Prostate gland (tissue), 2 donors: Measurements from ENCODE around the gene RGMB.

Experiments used
- CTCF ChIP-seq, 4 experiments: fragments of 200-600 bp in 2 of 4; fragments of 450-650 bp in 2 of 4; sonication (generic) in 2 of 4; IDR thresholded peaks; 1 replicate in 3 of 4; 2 replicates in 1 of 4; pipeline ENCODE4 v1.5.1; 2016 to 2019; ENCODE audit warnings: antibody characterized with exemption in 4 of 4, mild to moderate bottlenecking in 2 of 4, moderate library complexity in 2 of 4
- POLR2A ChIP-seq: fragments of 450-650 bp; IDR thresholded peaks from one replicate; pipeline ENCODE4 v1.6.1; 2016; ENCODE audit warnings: antibody characterized with exemption, mild to moderate bottlenecking
- POLR2AphosphoS5 ChIP-seq: sonication (generic); formaldehyde crosslinking; IDR thresholded peaks from one replicate; pipeline ENCODE4 v1.6.1; 2017; ENCODE audit warnings: antibody characterized with exemption

GRCh38 chr5:98794414-98795080 is 21.1 kb downstream of the RGMB start:
- TF ChIP-seq CTCF (IDR thresholded peaks at IDR 0.05): no peak
- no peak for TF ChIP-seq POLR2AphosphoS5
- TF ChIP-seq POLR2A: no peak
